HG02981 (cell line): ENCODE measurements around the gene CEP104.

Experiments used
- ATAC-seq: cut with Tn5 transposase; IDR thresholded peaks from one replicate; pipeline ENCODE4 v1.9.1; 2021; ENCODE audit warnings: mild to moderate bottlenecking, moderate library complexity; ENCODE audit not compliant: unreplicated experiment

CEP104 gene

GRCh38 chr1:3869751-3870301, 12.8 kb upstream of the CEP104 start:
- no peak for ATAC-seq

GRCh38 chr1:3868464-3869006, 11.5 kb upstream of the CEP104 start:
- no peak for ATAC-seq

DNA sequence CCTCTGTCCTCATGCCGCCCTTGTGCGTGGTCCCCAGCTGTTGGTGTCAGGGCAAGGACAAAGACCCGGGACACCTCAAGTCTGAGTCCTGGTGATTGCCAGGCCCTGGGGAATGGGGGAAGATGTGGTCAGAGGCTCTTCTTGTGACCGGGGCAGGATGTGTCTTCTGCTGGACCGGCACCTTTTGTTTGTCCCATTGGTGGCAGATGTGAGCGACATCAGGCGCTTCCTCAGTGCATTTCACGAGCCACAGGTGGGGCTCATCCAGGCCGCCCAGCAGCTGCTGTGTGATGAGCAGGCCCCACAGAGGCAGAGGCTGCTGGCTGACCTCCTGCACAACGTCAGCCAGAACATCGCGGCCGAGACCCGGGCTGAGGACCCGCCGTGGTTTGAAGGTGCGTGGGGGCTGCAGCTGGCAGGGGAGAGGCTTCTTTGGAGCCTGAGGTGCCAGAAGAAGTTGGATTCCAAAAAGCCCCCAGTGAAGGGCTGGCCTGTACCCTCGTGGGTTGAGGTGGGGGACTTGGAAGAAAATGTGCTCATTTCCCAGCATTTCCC, 8.7 kb upstream of the CEP104 start:
- no peak for ATAC-seq

GRCh38 chr1:3864884-3865283, 7.9 kb upstream of the CEP104 start:
- ATAC-seq = no peak

DNA sequence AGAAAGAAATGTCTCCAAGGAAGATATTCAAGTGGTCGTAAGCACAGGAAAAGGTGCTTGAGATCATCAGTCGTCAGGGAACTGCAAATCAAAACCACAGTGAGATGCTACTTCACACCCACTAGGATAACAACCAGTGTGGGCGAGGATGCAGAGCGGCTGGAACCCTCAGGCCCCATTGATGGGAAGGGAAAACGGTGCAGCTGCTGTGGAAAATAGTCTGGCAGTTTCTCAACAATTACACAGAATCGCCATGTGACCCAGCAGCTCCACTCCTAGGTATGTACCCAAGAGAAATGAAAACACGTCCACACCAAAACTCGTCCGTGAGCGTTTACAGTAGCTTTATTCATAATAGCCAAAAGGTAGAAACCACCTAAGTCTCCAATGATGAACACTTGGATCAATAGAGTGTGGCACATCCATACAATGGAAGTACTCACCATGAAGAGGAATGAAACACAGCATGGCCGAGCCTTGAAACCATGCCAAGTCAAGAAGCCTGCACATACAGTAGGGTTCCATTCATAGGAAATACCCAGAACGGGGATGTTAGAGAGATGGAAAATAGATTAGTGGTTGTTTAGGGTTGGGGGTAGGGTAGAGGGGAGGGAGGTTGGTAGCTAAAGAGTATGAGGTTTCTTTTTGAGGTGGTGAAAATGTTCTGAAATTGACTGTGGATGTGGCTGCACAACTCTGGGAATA, 6.4 kb upstream of the CEP104 start:
- no peak for ATAC-seq

GRCh38 chr1:3858231-3858981, 1.4 kb upstream of the CEP104 start:
- no peak for ATAC-seq

DNA sequence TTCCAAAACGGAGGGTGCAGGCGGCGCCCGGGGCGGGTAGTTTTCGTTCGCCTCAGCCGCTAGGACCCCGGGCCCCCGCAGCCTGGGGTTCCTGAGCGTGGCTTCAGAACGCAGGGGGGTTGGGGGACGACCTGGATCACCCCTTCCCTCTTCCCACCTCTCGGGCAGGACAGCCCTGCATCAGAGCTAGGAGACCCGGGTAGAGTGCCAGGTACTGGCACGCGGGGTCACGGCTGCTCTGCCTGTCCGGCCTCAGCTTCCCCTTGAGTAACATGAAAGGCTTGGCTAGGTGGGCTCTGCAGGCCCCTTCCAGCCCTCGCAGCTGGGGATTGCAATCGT, 749 bp upstream of the CEP104 start:
- ATAC-seq = no peak

- ATAC-seq = no peak
Observed at GRCh38 chr1:3852711-3853485, 4.1 kb downstream of the CEP104 start.

- no peak for ATAC-seq
Observed at GRCh38 chr1:3852091-3852490, 4.9 kb downstream of the CEP104 start.

DNA sequence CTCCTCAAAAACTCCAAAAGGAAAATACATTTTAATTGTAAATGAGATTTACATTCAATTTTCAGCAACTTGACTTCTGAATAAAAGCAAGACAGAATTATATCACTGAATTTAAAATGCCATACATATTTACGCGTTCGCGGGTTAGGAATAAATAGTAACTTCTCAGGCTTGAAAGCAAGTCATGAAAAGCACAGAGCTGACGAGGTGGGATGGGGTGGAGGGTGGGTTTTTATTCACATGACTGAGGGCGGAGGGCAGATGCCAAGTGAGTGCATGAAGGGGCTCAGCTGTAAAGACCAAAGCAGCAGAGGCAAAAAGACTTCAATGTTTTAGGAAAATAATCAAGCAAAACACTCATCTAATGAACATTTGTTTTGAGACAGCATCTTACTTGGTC, 5.7 kb downstream of the CEP104 start:
- no peak for ATAC-seq

- no peak for ATAC-seq
Observed at GRCh38 chr1:3850857-3851256, 6.2 kb downstream of the CEP104 start.

GRCh38 chr1:3847081-3847480, 9.9 kb downstream of the CEP104 start:
- ATAC-seq = no peak

GRCh38 chr1:3846541-3846940, 10.5 kb downstream of the CEP104 start:
- ATAC-seq = no peak

DNA sequence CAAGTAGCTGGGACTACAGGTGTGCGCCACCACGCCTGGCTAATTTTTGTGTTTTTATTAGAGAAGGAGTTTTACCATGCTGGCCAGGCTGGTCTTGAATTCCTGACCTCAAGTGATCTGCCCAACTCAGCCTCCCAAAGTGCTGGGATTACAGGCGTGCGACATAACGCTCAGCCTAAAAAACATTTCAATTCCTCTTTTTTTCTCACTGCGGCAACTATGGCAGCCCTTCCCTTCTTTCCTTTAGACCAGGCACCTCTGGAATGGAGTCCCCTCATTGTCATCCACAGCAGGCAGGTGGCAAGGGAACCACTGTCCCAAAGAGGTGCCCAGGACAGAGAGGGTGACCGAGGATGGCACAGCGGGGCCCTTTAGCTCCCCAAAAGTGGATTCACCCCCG, 14.1 kb downstream of the CEP104 start:
- ATAC-seq = no peak

GRCh38 chr1:3841491-3841890, 15.5 kb downstream of the CEP104 start:
- ATAC-seq = no peak

DNA sequence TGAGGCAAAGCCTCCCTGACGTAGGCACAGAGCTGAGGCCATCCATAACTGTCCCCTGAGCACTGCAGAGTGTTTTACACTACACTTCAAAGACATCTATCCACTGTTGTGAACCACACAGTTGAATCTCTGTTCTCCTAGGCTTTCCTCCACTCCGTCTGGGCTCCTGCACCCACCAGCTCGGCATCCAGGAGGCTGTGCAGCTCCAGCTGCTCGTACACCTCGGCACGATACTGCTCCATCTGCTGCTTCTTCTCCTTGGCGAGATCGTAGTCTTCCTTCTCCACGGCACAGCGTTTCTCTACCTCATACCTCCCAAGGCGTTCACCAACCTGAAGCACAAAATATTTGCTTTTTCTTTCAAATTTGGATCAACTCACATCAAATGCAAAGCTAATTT, 18.2 kb downstream of the CEP104 start:
- no peak for ATAC-seq

DNA sequence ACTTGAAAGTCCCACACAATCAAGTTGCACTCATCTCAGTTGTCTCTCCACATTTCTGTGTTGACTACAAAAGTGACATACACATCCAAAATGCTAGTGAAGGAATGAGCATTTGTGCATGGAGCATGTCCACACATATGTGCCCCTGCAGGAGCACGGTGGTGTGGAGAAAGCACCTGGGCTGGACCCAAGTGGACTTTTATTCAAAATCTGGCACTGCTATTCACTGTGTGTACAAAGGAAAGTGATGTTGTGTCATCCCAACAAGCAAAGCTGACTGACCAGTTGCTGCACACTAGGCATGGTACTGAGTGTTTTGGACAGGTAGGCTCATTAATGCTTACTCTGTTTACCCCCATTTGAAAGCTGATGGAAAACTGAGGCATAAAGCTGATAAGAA, 19.3 kb downstream of the CEP104 start:
- no peak for ATAC-seq

- ATAC-seq = no peak
Observed at GRCh38 chr1:3837200-3837599, 19.8 kb downstream of the CEP104 start.

- ATAC-seq = no peak
Observed at GRCh38 chr1:3836421-3836820, 20.6 kb downstream of the CEP104 start.

DNA sequence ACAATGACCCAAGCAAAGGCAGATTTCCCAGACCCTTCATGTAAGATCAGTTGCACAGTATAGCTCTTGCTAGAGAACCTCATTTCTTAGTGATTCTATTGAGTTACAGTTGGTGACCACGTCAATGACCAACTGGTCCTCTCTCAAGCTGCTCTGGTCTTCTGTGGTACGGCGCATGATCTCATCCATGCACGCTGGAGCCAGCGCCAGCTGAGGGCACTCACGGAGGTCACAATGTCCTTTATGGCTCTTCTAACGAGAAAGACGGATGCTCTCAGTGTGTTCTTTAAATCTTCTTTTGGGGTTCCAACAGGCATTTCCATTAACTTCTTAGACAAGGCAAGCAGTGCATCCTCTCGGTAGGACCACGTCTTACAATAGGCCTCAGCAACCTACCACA, 22.3 kb downstream of the CEP104 start:
- no peak for ATAC-seq

DNA sequence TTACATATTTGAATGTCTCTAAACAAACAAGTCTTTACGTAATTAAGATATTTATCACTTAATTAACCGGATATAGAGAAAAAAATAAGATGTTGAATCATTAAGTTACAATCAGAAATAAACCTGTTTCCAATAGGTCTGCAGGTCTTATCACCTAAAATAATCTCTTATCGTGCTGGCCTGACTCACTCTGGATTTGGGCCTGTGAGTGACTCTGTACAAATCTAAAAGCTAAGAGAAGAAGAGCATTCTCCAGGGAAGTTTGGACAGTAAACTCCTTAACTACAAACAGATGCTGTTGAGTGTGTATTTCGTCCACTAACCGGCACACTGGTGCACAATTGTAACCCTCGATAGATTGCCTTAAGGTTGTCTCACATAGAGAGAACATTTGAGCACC, 25.3 kb downstream of the CEP104 start:
- no peak for ATAC-seq
